A172 (cell line): Measurements from ENCODE around the gene SLC12A6. TPM values are rescaled to one million over a fixed set of nuclear protein-coding genes. Genes with fewer than 3 reads are reported as not detected.
"Not testable (repeated sequence)": the region's sequence is repeated elsewhere in the genome, so short reads cannot be mapped to it uniquely, and the experiment has no call there.

Source experiments
- DNase-seq: peaks from one replicate; pipeline ENCODE4 v3.0.0-alpha.2; 2015; ENCODE audit warnings: low spot score
- total RNA-seq: library from RNA; depleted of rRNA; stranded (reverse); fragments of >200 nt; shearing (Covaris generic); gene quantifications from 2 replicates; pipeline ENCODE4 v1.2.3, GENCODE V29; 2014; rRNA removed

Gene SLC12A6
- total RNA-seq, 1 experiment from 2014 or later: 7.6 TPM

DNA sequence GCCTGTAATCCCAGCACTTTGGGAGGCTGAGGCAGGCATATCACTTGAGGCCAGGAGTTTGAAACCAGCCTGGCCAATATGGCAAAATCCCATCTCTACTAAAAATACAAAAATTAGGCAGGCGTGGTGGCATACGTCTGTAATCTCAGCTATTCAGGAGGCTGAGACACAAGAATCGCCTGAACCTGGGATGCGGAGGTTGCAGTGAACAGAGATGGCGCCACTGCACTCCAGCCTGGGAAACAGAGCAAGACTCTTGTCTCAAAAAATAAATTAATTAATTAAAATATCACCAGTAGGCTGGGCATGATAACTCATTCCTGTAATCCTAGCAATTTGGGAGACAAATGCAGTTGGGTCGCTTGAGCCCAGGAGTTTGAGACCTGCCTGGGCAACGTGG lies 144.3 kb downstream of the SLC12A6 start:
- DNase-seq: not testable (repeated sequence)

DNA sequence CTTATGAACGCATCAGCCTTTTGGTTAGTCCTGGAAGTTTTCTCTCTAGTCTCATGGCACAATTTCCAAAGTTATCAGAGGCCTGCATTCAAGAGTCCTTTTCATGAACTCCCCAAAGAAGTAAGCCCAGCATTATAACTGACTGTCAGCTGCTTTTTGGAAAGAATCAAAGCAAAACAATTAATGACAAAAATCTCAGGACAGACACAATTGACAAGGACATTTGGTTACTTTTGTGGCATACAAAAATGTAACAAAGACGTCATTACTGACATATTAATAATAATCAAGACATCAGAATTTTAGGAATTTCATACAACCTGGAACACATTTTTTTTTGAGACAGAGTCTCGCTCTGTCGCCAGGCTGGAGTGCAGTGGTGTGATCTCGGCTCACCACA lies 148.9 kb downstream of the SLC12A6 start:
- DNase-seq: no peak

DNA sequence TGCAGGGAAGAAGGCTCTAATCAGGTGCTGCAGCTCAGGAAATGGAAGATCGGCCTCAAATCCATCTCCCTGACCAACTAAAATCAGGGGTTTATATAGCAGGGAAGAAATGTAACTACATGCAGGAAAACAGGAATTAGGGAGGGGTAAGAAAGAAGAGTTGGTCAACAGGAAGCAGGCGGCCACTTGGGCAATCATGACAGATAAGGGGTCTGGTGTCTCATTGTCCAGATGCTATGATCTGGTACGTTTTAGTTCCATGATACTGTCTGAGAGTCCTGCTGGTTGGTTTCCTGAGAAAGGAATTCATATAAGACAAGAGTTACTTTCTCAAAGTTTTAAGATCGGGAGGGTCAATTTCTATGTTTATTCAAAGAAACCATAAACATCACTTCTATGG lies 151.9 kb downstream of the SLC12A6 start:
- no peak for DNase-seq

DNA sequence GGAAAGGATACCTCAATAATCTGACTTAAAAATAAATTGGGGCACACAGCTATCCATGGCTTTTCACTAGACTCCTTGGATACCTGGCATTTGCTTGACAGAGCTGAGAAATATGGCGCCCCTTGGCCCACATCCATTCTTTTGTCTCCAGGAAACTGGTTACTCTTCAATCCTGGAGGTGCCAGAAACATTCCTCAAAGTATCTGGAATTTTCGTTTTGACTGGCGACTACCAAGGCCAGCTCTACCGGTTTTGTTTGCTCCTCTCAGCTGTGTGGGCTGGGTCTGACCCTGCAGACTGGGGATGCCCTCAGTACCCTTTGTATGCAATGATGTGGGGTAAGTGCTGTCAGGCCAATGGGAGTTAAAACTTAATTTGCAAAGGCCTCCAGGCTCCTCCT lies 154.6 kb downstream of the SLC12A6 start:
- no peak for DNase-seq

Other genes with a start within 250 kb of the SLC12A6 start
- gene EMC7, start 235.9 kb downstream of the SLC12A6 start, total RNA-seq: 32.3 and 40.0 TPM in 2 replicates
- 1.3 and 1.6 TPM in 2 replicates for gene PGBD4, start 235.7 kb downstream of the SLC12A6 start, total RNA-seq
- 48.9 and 49.8 TPM in 2 replicates for gene KATNBL1, start 127.7 kb downstream of the SLC12A6 start, total RNA-seq
- 191 and 281 TPM in 2 replicates for gene EMC4, start 112.8 kb downstream of the SLC12A6 start, total RNA-seq
- gene NOP10, start 5.4 kb upstream of the SLC12A6 start, total RNA-seq: 341 and 382 TPM in 2 replicates
- not detected in 2 replicates for gene NUTM1, start 5.5 kb upstream of the SLC12A6 start, total RNA-seq
- 8.9 and 9.8 TPM in 2 replicates for gene LPCAT4, start 29.4 kb upstream of the SLC12A6 start, total RNA-seq
- gene GOLGA8A, start 100.0 kb upstream of the SLC12A6 start, total RNA-seq: 6.7 and 8.1 TPM in 2 replicates
- gene GOLGA8B, start 245.9 kb upstream of the SLC12A6 start, total RNA-seq: 13.6 and 18.7 TPM in 2 replicates